Mesendoderm (in vitro differentiated cells): Measurements from ENCODE around the gene CDK5.
A peak's percentile ranks its signal among the peaks of the same experiment; 100 is the strongest.

Source experiments
- DNase-seq: peaks from one replicate; pipeline ENCODE4 v3.0.0; 2013
- H2AK5ac ChIP-seq: 2 replicates; pipeline ENCODE4 v1.6.1; 2013; ENCODE audit warnings: low read length, inconsistent platforms
- H2BK120ac ChIP-seq: 2 replicates; pipeline ENCODE4 v1.6.1; 2013; ENCODE audit warnings: low read depth, mild to moderate bottlenecking, low read length, moderate library complexity, mixed read lengths
- H2BK15ac ChIP-seq: replicated peaks from 2 replicates; pipeline ENCODE4 v1.6.1; 2013; ENCODE audit warnings: low read depth, mild to moderate bottlenecking, moderate library complexity
- H2BK5ac ChIP-seq: 2 replicates; pipeline ENCODE4 v1.6.1; 2013; ENCODE audit warnings: low read length, inconsistent platforms
- H3K18ac ChIP-seq: 2 replicates; pipeline ENCODE4 v1.6.1; 2013; ENCODE audit warnings: mild to moderate bottlenecking, low read length, mixed read lengths
- H3K23ac ChIP-seq: one replicate; pipeline ENCODE4 v1.6.1; 2013; ENCODE audit warnings: low read length
- H3K27ac ChIP-seq: 2 replicates; pipeline ENCODE4 v1.5.1; 2013; ENCODE audit warnings: low read depth, mild to moderate bottlenecking, inconsistent platforms, low read length, moderate library complexity
- H3K27me3 ChIP-seq: 2 replicates; pipeline ENCODE4 v1.6.1; 2013; ENCODE audit warnings: low read length, control low read depth, mild to moderate bottlenecking, inconsistent platforms; ENCODE audit not compliant: insufficient read depth, poor library complexity
- H3K36me3 ChIP-seq: 2 replicates; pipeline ENCODE4 v1.6.1; 2013; ENCODE audit warnings: low read length, inconsistent platforms; ENCODE audit not compliant: control insufficient read depth, insufficient read depth
- H3K4ac ChIP-seq: one replicate; pipeline ENCODE4 v1.6.1; 2013; ENCODE audit warnings: low read depth, mild to moderate bottlenecking, low read length, moderate library complexity
- H3K4me1 ChIP-seq: 2 replicates; pipeline ENCODE4 v1.6.1; 2013; ENCODE audit warnings: low read depth, low read length, inconsistent platforms; ENCODE audit not compliant: control insufficient read depth
- H3K4me2 ChIP-seq: 2 replicates; pipeline ENCODE4 v1.6.1; 2013; ENCODE audit warnings: low read length
- H3K4me3 ChIP-seq: 2 replicates; pipeline ENCODE4 v1.5.1; 2013; ENCODE audit warnings: mild to moderate bottlenecking, low read length
- H3K56ac ChIP-seq: one replicate; pipeline ENCODE4 v1.6.1; 2013; ENCODE audit warnings: low read length
- H3K79me1 ChIP-seq: 2 replicates; pipeline ENCODE4 v1.6.1; 2013; ENCODE audit warnings: low read length, inconsistent platforms
- H3K79me2 ChIP-seq: 2 replicates; pipeline ENCODE4 v1.6.1; 2013; ENCODE audit warnings: mild to moderate bottlenecking, low read length; ENCODE audit not compliant: control insufficient read depth, insufficient read depth
- H3K9ac ChIP-seq: 2 replicates; pipeline ENCODE4 v1.6.1; 2013; ENCODE audit warnings: low read length, inconsistent platforms
- H4K5ac ChIP-seq: one replicate; pipeline ENCODE4 v1.6.1; 2013; ENCODE audit warnings: low read length
- H4K8ac ChIP-seq: one replicate; pipeline ENCODE4 v1.6.1; 2013; ENCODE audit warnings: low read depth, mild to moderate bottlenecking, control low read depth, low read length, moderate library complexity
- WGBS: extraction: QIAGEN DNeasy Blood & Tissue Kit; methylation state at CpG from one replicate; pipeline ENCODE4 v1.1.7; 2013; ENCODE audit warnings: low lambda C conversion rate, missing lambda C conversion rate; ENCODE audit not compliant: insufficient coverage; ENCODE audit errors: extremely low coverage; 5-methylcytosine and 5-hydroxymethylcytosine counted together

The CDK5 gene

DNA sequence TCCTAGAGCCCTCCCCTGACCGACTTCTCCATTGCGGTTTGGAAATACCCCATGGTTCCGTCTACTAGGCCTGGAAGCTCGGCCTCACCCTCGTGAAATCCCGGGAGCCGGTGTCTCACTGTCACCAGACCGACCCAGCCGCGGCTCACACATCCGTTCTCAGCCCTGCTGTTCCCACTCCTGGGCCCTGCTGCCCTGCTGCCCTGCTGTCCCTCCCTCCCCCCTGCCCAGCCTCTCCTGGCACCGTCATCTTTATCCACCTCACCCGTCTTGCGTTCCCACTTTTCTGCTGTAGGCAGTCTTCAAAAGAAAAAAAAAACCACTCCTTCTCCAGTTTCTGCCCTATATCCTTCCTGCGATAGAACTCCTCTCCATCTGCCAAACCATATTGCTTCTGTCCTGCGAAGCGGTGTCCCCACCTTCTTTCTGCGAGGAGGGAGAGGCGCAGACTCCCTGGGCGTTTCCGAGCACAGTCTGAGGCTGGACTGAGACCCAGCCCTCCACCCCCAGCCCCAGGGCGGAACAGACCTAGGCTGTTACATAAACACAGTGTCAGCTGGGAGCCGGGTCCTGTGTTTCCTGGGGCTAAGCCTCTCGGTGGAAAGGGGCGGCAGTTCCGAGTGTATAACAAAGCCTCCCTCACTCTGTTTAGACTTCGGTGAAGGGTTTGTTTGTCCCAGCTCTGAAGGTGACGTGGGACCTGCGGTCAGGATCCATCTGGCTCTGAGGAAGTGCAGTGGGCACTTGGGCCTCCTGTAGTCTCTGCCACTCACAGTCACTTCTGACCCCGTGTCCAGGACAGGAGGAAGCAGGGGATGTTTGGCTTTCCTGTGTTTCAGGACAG is 31.4 kb upstream of the CDK5 start:
- peaks cover 32% of the 10 kb centered on the region for H3K79me1 ChIP-seq
- H3K79me2 ChIP-seq = peaks cover 21% of the 10 kb centered on the region
- H2BK120ac ChIP-seq = no peak overlapping the region
- no peak overlapping the region for H2BK15ac ChIP-seq
- H3K27me3 ChIP-seq = no peaks in the 10 kb centered on the region
- H3K23ac ChIP-seq = no peak overlapping the region
- H4K5ac ChIP-seq = no peak overlapping the region
- H3K4me1 ChIP-seq = peaks cover 15% of the 10 kb centered on the region
- no peak overlapping the region for H3K18ac ChIP-seq
- peak; percentile 61 for DNase-seq
- WGBS = no CpG with 5 or more reads among the region's 30 CpGs
- H3K9ac ChIP-seq = peak overlapping the region; percentile 9
- H3K56ac ChIP-seq = peak overlapping the region; percentile 62
- no peak overlapping the region for H3K4me3 ChIP-seq
- no peak overlapping the region for H2BK5ac ChIP-seq
- no peak overlapping the region for H3K27ac ChIP-seq
- no peak overlapping the region for H3K4ac ChIP-seq
- H3K36me3 ChIP-seq = peaks cover 2% of the 10 kb centered on the region
- no peak overlapping the region for H4K8ac ChIP-seq
- peak overlapping the region; percentile 14 for H3K4me2 ChIP-seq
- H2AK5ac ChIP-seq = no peak overlapping the region

DNA sequence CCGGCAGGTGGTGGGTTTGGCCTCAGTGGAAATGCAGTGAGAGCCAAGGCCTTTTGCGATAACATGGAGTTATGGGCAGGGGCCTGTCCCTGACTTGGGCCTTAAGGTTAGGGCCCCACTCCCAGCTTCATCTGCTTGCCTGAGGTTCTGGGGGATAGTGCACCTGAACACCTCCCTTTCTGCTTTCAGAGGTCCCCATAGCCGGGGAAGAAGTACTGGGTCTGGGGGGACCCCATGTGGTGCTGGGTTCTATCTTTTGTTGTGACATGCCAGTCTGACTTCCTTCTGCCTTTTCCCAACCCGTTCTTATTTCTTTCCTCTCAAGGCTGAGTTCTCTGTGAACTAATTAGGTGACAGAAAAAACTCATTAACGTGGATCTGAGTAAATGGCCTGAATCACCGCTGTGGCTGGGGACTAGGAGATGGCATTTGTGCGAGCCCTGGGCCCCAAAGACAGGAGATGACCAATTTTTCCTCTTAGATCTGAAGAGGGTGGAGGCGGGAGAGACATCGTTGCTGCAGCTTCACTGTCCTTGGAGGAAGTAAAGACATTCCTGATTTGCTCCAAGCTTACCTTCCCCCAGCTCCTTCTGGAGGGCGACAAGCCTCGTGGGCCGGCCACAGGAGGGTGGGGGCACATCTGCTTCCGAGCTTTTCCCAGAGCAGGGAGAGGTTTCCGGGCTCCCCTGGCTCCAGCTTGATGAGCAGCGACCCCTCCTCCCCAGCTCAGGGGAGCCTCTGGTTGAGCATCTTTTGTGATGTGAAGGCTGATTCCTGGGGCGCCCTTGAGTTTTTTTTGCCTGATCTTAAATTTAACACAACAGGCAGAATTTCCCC is 30.5 kb upstream of the CDK5 start:
- peak overlapping the region; percentile 93 for H3K9ac ChIP-seq
- H4K8ac ChIP-seq = no peak overlapping the region
- H3K56ac ChIP-seq = peak overlapping the region; percentile 98
- H2BK5ac ChIP-seq = no peak overlapping the region
- H3K23ac ChIP-seq = peak overlapping the region; percentile 59
- H2BK120ac ChIP-seq = no peak overlapping the region
- H2BK15ac ChIP-seq = no peak overlapping the region
- no CpG with 5 or more reads among the region's 16 CpGs for whole genome bisulfite sequencing
- no peak overlapping the region for H3K27ac ChIP-seq
- no peak for DNase-seq
- H3K4me1 ChIP-seq = peaks cover 15% of the 10 kb centered on the region
- H3K18ac ChIP-seq = no peak overlapping the region
- H3K4me3 ChIP-seq = peak overlapping the region; percentile 82
- peaks cover 2% of the 10 kb centered on the region for H3K36me3 ChIP-seq
- peaks cover 28% of the 10 kb centered on the region for H3K79me1 ChIP-seq
- H4K5ac ChIP-seq = no peak overlapping the region
- H2AK5ac ChIP-seq = peak overlapping the region; percentile 9
- no peak overlapping the region for H3K4ac ChIP-seq
- no peaks in the 10 kb centered on the region for H3K27me3 ChIP-seq
- peaks cover 16% of the 10 kb centered on the region for H3K79me2 ChIP-seq
- H3K4me2 ChIP-seq = peak overlapping the region; percentile 91

DNA sequence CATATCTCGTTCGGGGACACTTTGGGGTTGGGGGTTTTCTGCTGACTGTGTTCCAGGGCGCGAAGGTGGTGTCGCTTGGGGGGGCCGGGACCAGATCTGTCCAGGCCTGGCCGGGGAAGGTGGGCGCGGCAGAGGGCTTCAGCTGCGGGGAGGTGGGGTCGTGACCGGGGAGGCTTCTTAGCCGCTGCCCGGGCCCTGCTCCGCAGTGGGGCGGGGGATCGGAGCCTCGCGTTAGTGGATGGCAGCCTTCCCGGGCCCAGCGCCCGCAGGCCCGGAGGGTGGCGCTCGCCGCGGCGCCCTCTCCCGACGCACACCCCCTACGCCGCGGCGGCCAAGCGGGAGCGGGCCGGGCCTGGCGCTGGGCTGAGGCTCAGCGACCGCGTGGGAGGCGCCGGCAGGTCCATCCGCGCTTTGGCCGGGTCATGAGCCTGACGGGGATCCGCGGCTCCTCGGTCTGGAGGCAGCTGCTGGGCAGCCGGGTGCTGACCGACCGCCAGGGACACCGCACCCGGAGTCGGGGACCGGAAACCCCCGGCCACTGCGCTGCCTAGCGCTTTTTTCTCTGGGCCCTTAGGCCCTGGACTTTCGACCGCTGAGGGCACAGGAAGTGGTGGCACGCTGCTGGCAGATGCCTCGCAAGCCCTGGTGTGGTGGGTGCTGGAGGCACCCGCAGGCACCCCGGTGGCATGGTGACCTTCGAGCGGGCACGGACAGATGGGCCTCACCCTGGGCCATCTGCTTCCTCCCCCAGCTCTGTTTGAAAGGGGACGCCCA is 29.7 kb upstream of the CDK5 start:
- H2BK5ac ChIP-seq = no peak overlapping the region
- peaks cover 18% of the 10 kb centered on the region for H3K4me1 ChIP-seq
- H3K36me3 ChIP-seq = peaks cover 2% of the 10 kb centered on the region
- no peak for DNase-seq
- no peak overlapping the region for H2BK120ac ChIP-seq
- no peak overlapping the region for H2BK15ac ChIP-seq
- peaks cover 16% of the 10 kb centered on the region for H3K79me2 ChIP-seq
- H3K18ac ChIP-seq = peak overlapping the region; percentile 57
- H2AK5ac ChIP-seq = peak overlapping the region; percentile 9
- WGBS = no CpG with 5 or more reads among the region's 70 CpGs
- H4K5ac ChIP-seq = no peak overlapping the region
- no peak overlapping the region for H4K8ac ChIP-seq
- peak overlapping the region; percentile 98 for H3K56ac ChIP-seq
- H3K4me3 ChIP-seq = peak overlapping the region; percentile 82
- peak overlapping the region; percentile 1 for H3K27ac ChIP-seq
- H3K4ac ChIP-seq = peak overlapping the region; percentile 27
- H3K9ac ChIP-seq = peak overlapping the region; percentile 93
- H3K27me3 ChIP-seq = no peaks in the 10 kb centered on the region
- peaks cover 25% of the 10 kb centered on the region for H3K79me1 ChIP-seq
- H3K4me2 ChIP-seq = peak overlapping the region; percentile 91
- peak overlapping the region; percentile 59 for H3K23ac ChIP-seq

DNA sequence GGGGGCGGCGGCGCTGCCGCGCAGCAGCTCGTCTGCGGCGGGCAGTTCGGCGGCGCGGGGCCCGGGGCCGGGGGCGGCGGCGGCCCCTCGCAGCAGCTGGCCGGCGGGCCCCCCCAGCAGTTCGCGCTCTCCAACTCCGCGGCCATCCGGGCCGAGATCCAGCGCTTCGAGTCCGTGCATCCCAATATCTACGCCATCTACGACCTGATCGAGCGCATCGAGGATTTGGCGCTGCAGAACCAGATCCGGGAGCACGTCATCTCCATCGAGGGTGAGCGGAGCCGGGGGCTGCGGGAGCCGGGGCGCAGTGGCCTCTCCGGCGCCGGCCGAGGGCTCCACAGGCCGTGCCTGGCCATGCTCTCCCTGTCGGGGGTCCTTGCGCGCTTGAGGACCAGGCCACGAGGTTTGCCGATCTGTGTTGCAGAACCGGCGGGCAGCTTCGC is 29.1 kb upstream of the CDK5 start:
- peak overlapping the region; percentile 91 for H3K4me2 ChIP-seq
- H3K9ac ChIP-seq = peak overlapping the region; percentile 93
- DNase-seq = peak; percentile 53
- H3K23ac ChIP-seq = peak overlapping the region; percentile 94
- peak overlapping the region; percentile 27 for H3K4ac ChIP-seq
- H3K36me3 ChIP-seq = peaks cover 2% of the 10 kb centered on the region
- no peak overlapping the region for H2BK120ac ChIP-seq
- peaks cover 20% of the 10 kb centered on the region for H3K4me1 ChIP-seq
- peaks cover 22% of the 10 kb centered on the region for H3K79me1 ChIP-seq
- no peaks in the 10 kb centered on the region for H3K27me3 ChIP-seq
- H2AK5ac ChIP-seq = no peak overlapping the region
- no CpG with 5 or more reads among the region's 56 CpGs for WGBS
- no peak overlapping the region for H3K27ac ChIP-seq
- H4K5ac ChIP-seq = no peak overlapping the region
- H2BK5ac ChIP-seq = no peak overlapping the region
- no peak overlapping the region for H4K8ac ChIP-seq
- no peak overlapping the region for H2BK15ac ChIP-seq
- H3K4me3 ChIP-seq = peak overlapping the region; percentile 82
- peak overlapping the region; percentile 98 for H3K56ac ChIP-seq
- peaks cover 11% of the 10 kb centered on the region for H3K79me2 ChIP-seq
- peak overlapping the region; percentile 57 for H3K18ac ChIP-seq
